K562 (cell line): ENCODE results near the gene TCP11. TPM values are rescaled to one million over a fixed set of nuclear protein-coding genes. Genes with fewer than 3 reads are reported as not detected.

ENCODE experiments used
- ATAC-seq: fragments of 200-7000 bp; cut with Tn5 transposase; 3 replicates; pipeline ENCODE4 v1.9.1; 2020; ENCODE audit warnings: moderate library complexity
- BruUV-seq: library from RNA; stranded (reverse); fragments of 400-500 nt; replicated peaks from 2 replicates; lab custom pipeline; 2021; lab: Mats Ljungman, UMichigan
- CTCF ChIA-PET: fragments of 300-600 bp; formaldehyde crosslinking; extraction: SDS; loops from one replicate; lab custom pipeline; 2021; ENCODE audit warnings: low intra/inter-chr PET ratio; lab: Yijun Ruan, JAX
- POLR2A ChIA-PET: fragments of 300-600, 350-650 bp; sonication (Branson Sonifier 250); formaldehyde crosslinking; extraction: SDS; loops from one replicate; lab custom pipeline; 2021; ENCODE audit warnings: antibody characterized with exemption, inconsistent platforms; lab: Yijun Ruan, JAX
- DNase-seq, 4 experiments: peaks; one replicate each; pipeline versions ENCODE4 v3.0.0 to v3.0.0-alpha.2; 2011 to 2018; ENCODE audit warnings: low spot score in 3 of 4, mixed read lengths in 3 of 4; ENCODE audit errors: extremely low read depth in 1 of 4
- FAIRE-seq: peaks from 2 replicates; lab custom pipeline; 2011; peaks lifted over from hg19 to GRCh38; lab: Jason Lieb, UNC
- H2AFZ ChIP-seq: 2 replicates; pipeline ENCODE4 v1.6.0; 2011; ENCODE audit warnings: low read depth, low read length, control low read depth, inconsistent platforms
- H3K27ac ChIP-seq: fragments of 200-600 bp; 3 replicates; pipeline ENCODE4 v1.8.0; 2011; ENCODE audit warnings: low read depth, mild to moderate bottlenecking, control low read depth, inconsistent platforms, low read length, moderate library complexity, mixed read lengths; ENCODE audit errors: extremely low read depth
- H3K27me3 ChIP-seq, 2 experiments: fragments of 300-600 bp in 1 of 2; 2 replicates in 1 of 2; 3 replicates in 1 of 2; pipeline versions ENCODE4 v1.6.0 to v1.8.0; 2011; ENCODE audit warnings: inconsistent platforms in 2 of 2, low read length in 2 of 2, mild to moderate bottlenecking in 1 of 2, mixed read lengths in 1 of 2, moderate library complexity in 1 of 2; ENCODE audit not compliant: control insufficient read depth in 2 of 2, insufficient read depth in 2 of 2
- H3K36me3 ChIP-seq: fragments of 300-600 bp; 3 replicates; pipeline ENCODE4 v1.8.0; 2011; ENCODE audit warnings: mild to moderate bottlenecking, low read length, inconsistent platforms; ENCODE audit not compliant: control insufficient read depth, insufficient read depth
- H3K4me1 ChIP-seq, 2 experiments: fragments of 200-600 bp in 1 of 2; replicated peaks in 1 of 2; 2 replicates in 1 of 2; 3 replicates in 1 of 2; pipeline versions ENCODE4 v1.5.1 to v1.8.0; 2011; ENCODE audit warnings: inconsistent platforms in 2 of 2, low read length in 2 of 2, mild to moderate bottlenecking in 1 of 2, mixed read lengths in 1 of 2, moderate library complexity in 1 of 2; ENCODE audit not compliant: control insufficient read depth in 2 of 2, insufficient read depth in 2 of 2
- H3K4me2 ChIP-seq: 2 replicates; pipeline ENCODE4 v1.6.1; 2011; ENCODE audit warnings: low read length, control low read depth, inconsistent platforms, mixed read lengths; ENCODE audit not compliant: insufficient read depth
- H3K4me3 ChIP-seq: fragments of 200-600 bp; sonication (generic), shearing (Covaris generic); 2 replicates; pipeline ENCODE4 v1.5.1; 2016; ENCODE audit warnings: control low read depth, inconsistent platforms
- H3K79me2 ChIP-seq: fragments of 200-600 bp; 3 replicates; pipeline ENCODE4 v1.8.0; 2011; ENCODE audit warnings: low read length, inconsistent platforms; ENCODE audit not compliant: control insufficient read depth, insufficient read depth
- H3K9ac ChIP-seq, 2 experiments: 2 replicates each; pipeline versions ENCODE4 v1.6.0 to v1.6.1; 2011; ENCODE audit warnings: low read depth in 2 of 2, low read length in 2 of 2, control low read depth in 1 of 2, inconsistent platforms in 1 of 2, mild to moderate bottlenecking in 1 of 2, mixed read lengths in 1 of 2; ENCODE audit not compliant: insufficient read depth in 1 of 2
- H3K9me1 ChIP-seq: one replicate; pipeline ENCODE4 v1.6.0; 2011; ENCODE audit warnings: inconsistent platforms, mild to moderate bottlenecking, low read length, moderate library complexity; ENCODE audit not compliant: control insufficient read depth, insufficient read depth
- H3K9me3 ChIP-seq: replicated peaks from 2 replicates; pipeline ENCODE4 v1.5.1; 2011; ENCODE audit warnings: low read depth, low read length, inconsistent platforms; ENCODE audit not compliant: control insufficient read depth, insufficient read depth
- H4K20me1 ChIP-seq: replicated peaks from 2 replicates; pipeline ENCODE4 v1.6.1; 2011; ENCODE audit warnings: low read length, inconsistent platforms, mixed read lengths; ENCODE audit not compliant: control insufficient read depth, insufficient read depth
- BRCA1 ChIP-seq, 2 experiments: fragments of 450-650 bp in 1 of 2; sonication (generic) in 1 of 2; formaldehyde crosslinking in 1 of 2; IDR thresholded peaks; 2 replicates each; pipeline versions ENCODE4 v1.5.0 to v1.6.1; 2017 to 2020; ENCODE audit warnings: mild to moderate bottlenecking in 1 of 2, missing genetic modification reagents in 1 of 2
- CREB1 ChIP-seq, 2 experiments: sonication (generic) in 1 of 2; formaldehyde crosslinking in 1 of 2; IDR thresholded peaks; 2 replicates each; pipeline versions ENCODE4 v1.6.1 to v1.8.0; 2012 to 2022; ENCODE audit warnings: inconsistent platforms in 1 of 2, mild to moderate bottlenecking in 1 of 2, missing genetic modification reagents in 1 of 2, moderate library complexity in 1 of 2
- FOXO4 ChIP-seq: fragments of 450-650 bp; formaldehyde crosslinking; IDR thresholded peaks from 2 replicates; pipeline ENCODE4 v1.4.0; 2020; ENCODE audit warnings: mild to moderate bottlenecking, moderate library complexity
- PATZ1 ChIP-seq: fragments of 250-450 bp; sonication (Bioruptor Pico); IDR thresholded peaks from 2 replicates; pipeline ENCODE4 v1.5.0; 2020; ENCODE audit warnings: mild to moderate bottlenecking, borderline replicate concordance
- PHF21A ChIP-seq: fragments of 450-650 bp; IDR thresholded peaks from 2 replicates; pipeline ENCODE4 v1.6.1; 2017; ENCODE audit warnings: low read depth, borderline replicate concordance
- SMAD1 ChIP-seq: fragments of 150-350 bp; IDR thresholded peaks from 2 replicates; pipeline ENCODE4 v1.6.1; 2014; ENCODE audit warnings: low read length, low read depth; ENCODE audit not compliant: partially characterized antibody
- SREBF1 ChIP-seq: fragments of 150-350 bp; IDR thresholded peaks from 2 replicates; pipeline ENCODE4 v1.6.1; 2014; ENCODE audit warnings: antibody characterized with exemption, low read depth, low read length, borderline replicate concordance
- TEAD4 ChIP-seq, 2 experiments: sonication (generic) in 1 of 2; formaldehyde crosslinking in 1 of 2; IDR thresholded peaks; 2 replicates each; pipeline versions ENCODE4 v1.6.1 to v1.8.0; 2012 to 2022; ENCODE audit warnings: borderline replicate concordance in 1 of 2, inconsistent platforms in 1 of 2, low read length in 1 of 2, mild to moderate bottlenecking in 1 of 2, missing genetic modification reagents in 1 of 2
- ZBTB34 ChIP-seq: fragments of 250-450 bp; sonication (Bioruptor Pico); IDR thresholded peaks from 2 replicates; pipeline ENCODE4 v1.8.0; 2021; ENCODE audit warnings: mild to moderate bottlenecking, moderate library complexity
- ZNF280A ChIP-seq: fragments of 450-650 bp; IDR thresholded peaks from 2 replicates; pipeline ENCODE4 v1.6.1; 2018; ENCODE audit warnings: mild to moderate bottlenecking, low read depth; ENCODE audit not compliant: partially characterized antibody
- ZNF644 ChIP-seq: fragments of 200-800 bp; sonication (Bioruptor generic); IDR thresholded peaks from 2 replicates; pipeline ENCODE4 v1.6.1; 2016; ENCODE audit warnings: low read depth, missing genetic modification characterization, missing compliant biosample characterization
- WGBS: fragments of 100-300 bp; shearing (Covaris generic); methylation state at CpG from one replicate; pipeline ENCODE4 v1.1.6; 2016; ENCODE audit warnings: low coverage, mixed read lengths; ENCODE audit not compliant: insufficient coverage; ENCODE audit errors: missing lambda C conversion rate; 5-methylcytosine and 5-hydroxymethylcytosine counted together
- in situ Hi-C: fragments of 300-500 bp; cut with MboI; formaldehyde crosslinking; loops from 4 replicates; pipeline ENCODE4 v1.15.0; 2018; ENCODE audit warnings: inconsistent platforms, mixed read lengths
- intact Hi-C: fragments of 100-400 bp; cut with micrococcal nuclease; formaldehyde crosslinking; loops from 2 replicates; pipeline ENCODE4 v1.14.2; 2022
- polyA plus RNA-seq, 8 experiments: library from polyadenylated mRNA; depleted of rRNA in 4 of 8; stranded (reverse) in 5 of 8; unstranded in 3 of 8; fragments of >200 nt; fragmentation: Nextera tagmentation in 2 of 8; fragmentation: Illumina TruSeq in 1 of 8; extraction: Ambion mirVana in 2 of 8; extraction: Trizol in 1 of 8; gene quantifications; 2 replicates each; pipeline versions ENCODE4 v1.2.1 to v1.2.3, GENCODE V29; 2011 to 2014; ENCODE audit warnings: inconsistent platforms in 1 of 8, missing spikeins in 1 of 8
- total RNA-seq, 7 experiments: library from RNA; depleted of rRNA in 6 of 7; stranded (reverse); fragments of >200 nt in 6 of 7; fragmentation: Illumina TruSeq in 2 of 7; extraction: Trizol in 2 of 7; gene quantifications; 2 replicates each; pipeline versions ENCODE4 v1.2.1 to v1.2.3, GENCODE V29; 2011 to 2021; ENCODE audit warnings: low replicate concordance in 1 of 7

The TCP11 gene
- total and polyA plus RNA-seq, 9 of the 15 experiments (the other 6 are each of a cell fraction or from before 2014, with no cell fraction given): not detected

GRCh38 chr6:35178012-35178411, 36.9 kb upstream of the TCP11 start:
- FAIRE-seq (no peak), ATAC-seq (no peak), DNase-seq (no peak)
- no TSS peak for BruUV-seq
- Histone ChIP-seq H3K27me3 (peaks cover 5 to 16% of the 10 kb centered on the region in 2 experiments), H3K4me3 (no peak overlapping the region), H3K27ac (no peak overlapping the region), H3K9me1 (no peaks in the 10 kb centered on the region), H3K9ac (no peak overlapping the region), H2AFZ (no peak overlapping the region), H3K4me2 (no peak overlapping the region), H4K20me1 (no peaks in the 10 kb centered on the region), H3K79me2 (no peaks in the 10 kb centered on the region), H3K36me3 (no peaks in the 10 kb centered on the region), H3K9me3 (no peaks in the 10 kb centered on the region), H3K4me1 (peaks cover 10 to 11% of the 10 kb centered on the region in 2 experiments; a peak in 4 of 5 replicates)
- intact Hi-C loops (no loop called here), in situ Hi-C loops (no loop called here)
- CTCF ChIA-PET: no interaction called here
- WGBS: 3% methylated on average over 2 of the region's 2 CpGs
- POLR2A ChIA-PET: interaction anchor here (1.7 kb wide), 1 partner anchor 22 kb away, joined by 4 read pairs; no protein-coding TSS in a partner anchor
- TF ChIP-seq FOXO4 (CRISPR knock-in tag) (no peak), ZBTB34 (no peak), SMAD1 (no peak), ZNF644 (tag) (no peak), CREB1 (IDR thresholded peaks at IDR 0.05) (no peak), CREB1 (CRISPR knock-in tag; IDR thresholded peaks at IDR 0.05) (no peak), ZNF280A (no peak), TEAD4 (IDR thresholded peaks at IDR 0.05; ENCODE audit: low read length) (no peak), TEAD4 (CRISPR knock-in tag; IDR thresholded peaks at IDR 0.05; ENCODE audit: borderline replicate concordance) (no peak), SREBF1 (no peak), PHF21A (no peak), PATZ1 (CRISPR knock-in tag) (no peak), BRCA1 (IDR thresholded peaks at IDR 0.05) (no peak), BRCA1 (CRISPR knock-in tag; IDR thresholded peaks at IDR 0.05) (no peak)
